Testis (tissue), 2 donors: ENCODE results near the gene BBS4.

Experiments used
- POLR2A ChIP-seq: fragments of 450-650 bp; IDR thresholded peaks from one replicate; pipeline ENCODE4 v1.6.1; 2017; ENCODE audit warnings: antibody characterized with exemption, mild to moderate bottlenecking, moderate library complexity
- TF ChIP-seq, protein P1 (sequence below), 3 experiments: fragments of 450-650 bp in 2 of 3; fragments of 200-600 bp in 1 of 3; sonication (generic) in 1 of 3; IDR thresholded peaks; one replicate each; pipeline ENCODE4 v1.5.1; 2016 to 2019; ENCODE audit warnings: antibody characterized with exemption in 3 of 3, mild to moderate bottlenecking in 2 of 3, moderate library complexity in 1 of 3

DNA sequence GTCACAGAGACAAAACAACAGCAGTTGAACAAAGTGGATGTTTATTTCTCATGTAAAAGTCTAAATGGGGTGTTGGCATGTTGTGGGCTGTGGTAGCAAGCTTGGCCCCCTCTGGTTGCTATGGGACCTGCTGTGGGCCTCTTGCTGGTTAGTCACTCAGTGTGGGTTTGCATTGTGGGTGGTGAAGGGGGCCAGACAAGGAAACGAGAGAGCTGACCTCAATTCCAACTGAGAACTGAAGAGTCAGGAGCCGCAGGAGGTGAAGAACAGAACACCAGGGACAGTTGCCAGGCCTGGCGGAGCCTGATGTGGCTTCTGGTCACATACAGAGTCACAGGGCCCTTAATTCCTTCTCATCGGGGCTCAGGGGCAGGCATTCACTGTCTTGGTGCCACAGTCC is 99.4 kb downstream of the BBS4 start:
- TF ChIP-seq, protein P1, sequence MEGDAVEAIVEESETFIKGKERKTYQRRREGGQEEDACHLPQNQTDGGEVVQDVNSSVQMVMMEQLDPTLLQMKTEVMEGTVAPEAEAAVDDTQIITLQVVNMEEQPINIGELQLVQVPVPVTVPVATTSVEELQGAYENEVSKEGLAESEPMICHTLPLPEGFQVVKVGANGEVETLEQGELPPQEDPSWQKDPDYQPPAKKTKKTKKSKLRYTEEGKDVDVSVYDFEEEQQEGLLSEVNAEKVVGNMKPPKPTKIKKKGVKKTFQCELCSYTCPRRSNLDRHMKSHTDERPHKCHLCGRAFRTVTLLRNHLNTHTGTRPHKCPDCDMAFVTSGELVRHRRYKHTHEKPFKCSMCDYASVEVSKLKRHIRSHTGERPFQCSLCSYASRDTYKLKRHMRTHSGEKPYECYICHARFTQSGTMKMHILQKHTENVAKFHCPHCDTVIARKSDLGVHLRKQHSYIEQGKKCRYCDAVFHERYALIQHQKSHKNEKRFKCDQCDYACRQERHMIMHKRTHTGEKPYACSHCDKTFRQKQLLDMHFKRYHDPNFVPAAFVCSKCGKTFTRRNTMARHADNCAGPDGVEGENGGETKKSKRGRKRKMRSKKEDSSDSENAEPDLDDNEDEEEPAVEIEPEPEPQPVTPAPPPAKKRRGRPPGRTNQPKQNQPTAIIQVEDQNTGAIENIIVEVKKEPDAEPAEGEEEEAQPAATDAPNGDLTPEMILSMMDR (IDR thresholded peaks at IDR 0.05) = no peak
- TF ChIP-seq POLR2A = no peak
